SK-N-SH (cell line): ENCODE data around the gene CHEK2.

Experiments used
- EP300 ChIP-seq, 2 experiments: IDR thresholded peaks; 2 replicates each; pipeline versions ENCODE4 v1.4.0 to v1.6.1; 2012; ENCODE audit warnings: borderline replicate concordance in 1 of 2, low read depth in 1 of 2, low read length in 1 of 2
- EZH2phosphoT487 ChIP-seq: fragments of 200-600 bp; sonication (generic); IDR thresholded peaks from 2 replicates; pipeline ENCODE4 v1.6.1; 2017; ENCODE audit warnings: low read depth, mixed run types, mild to moderate bottlenecking, antibody characterized with exemption, moderate library complexity, borderline replicate concordance
- FOXM1 ChIP-seq: IDR thresholded peaks from 2 replicates; pipeline ENCODE4 v1.4.0; 2012; ENCODE audit warnings: low read depth, mild to moderate bottlenecking
- GABPA ChIP-seq: IDR thresholded peaks from 2 replicates; pipeline ENCODE4 v1.4.0; 2012; ENCODE audit warnings: low read depth, mild to moderate bottlenecking
- JUND ChIP-seq: IDR thresholded peaks from 2 replicates; pipeline ENCODE4 v1.4.0; 2012
- POLR2AphosphoS5 ChIP-seq: IDR thresholded peaks from 2 replicates; pipeline ENCODE4 v1.6.1; 2012; ENCODE audit warnings: low read depth, low read length
- RAD21 ChIP-seq: IDR thresholded peaks from 2 replicates; pipeline ENCODE4 v1.6.1; 2012; ENCODE audit warnings: mild to moderate bottlenecking, low read length
- TAF1 ChIP-seq: IDR thresholded peaks from 2 replicates; pipeline ENCODE4 v1.6.1; 2012; ENCODE audit warnings: low read depth, mild to moderate bottlenecking, low read length, moderate library complexity, borderline replicate concordance
- YY1 ChIP-seq: IDR thresholded peaks from 2 replicates; pipeline ENCODE4 v1.4.0; 2012; ENCODE audit warnings: low read depth, mild to moderate bottlenecking
- TF ChIP-seq, protein P1 (sequence below): IDR thresholded peaks from 2 replicates; pipeline ENCODE4 v1.4.0; 2012; ENCODE audit warnings: low read depth, borderline replicate concordance
- TF ChIP-seq, protein P2 (sequence below): fragments of 200-600 bp; sonication (generic); IDR thresholded peaks from 2 replicates; pipeline ENCODE4 v1.6.1; 2017; ENCODE audit warnings: antibody characterized with exemption, mild to moderate bottlenecking, moderate library complexity

DNA sequence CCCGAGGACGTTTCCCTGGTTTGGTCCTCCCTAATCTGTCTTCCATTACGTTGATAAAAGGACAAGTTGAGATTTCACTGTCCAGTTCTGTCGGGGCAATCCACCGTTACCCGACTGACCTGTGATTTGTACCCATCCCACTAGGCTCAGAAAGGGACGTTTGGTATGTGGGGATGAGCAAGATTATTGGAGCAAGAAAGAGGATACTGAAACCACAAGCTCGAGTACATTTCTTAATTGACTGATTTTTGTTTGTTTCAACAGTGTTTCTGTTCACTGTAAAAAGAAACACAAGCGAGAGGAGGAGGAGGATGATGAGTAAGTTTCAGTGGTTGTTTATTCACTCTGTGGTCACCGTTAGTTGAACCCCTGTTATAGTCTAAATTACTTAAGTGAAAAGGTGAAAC is 31.8 kb upstream of the CHEK2 start:
- TF ChIP-seq EP300 (IDR thresholded peaks at IDR 0.05; ENCODE audit: borderline replicate concordance in 1 of 2, low read depth in 1 of 2, low read length in 1 of 2), result no peak
- no peak for TF ChIP-seq TAF1
- TF ChIP-seq, protein P1, sequence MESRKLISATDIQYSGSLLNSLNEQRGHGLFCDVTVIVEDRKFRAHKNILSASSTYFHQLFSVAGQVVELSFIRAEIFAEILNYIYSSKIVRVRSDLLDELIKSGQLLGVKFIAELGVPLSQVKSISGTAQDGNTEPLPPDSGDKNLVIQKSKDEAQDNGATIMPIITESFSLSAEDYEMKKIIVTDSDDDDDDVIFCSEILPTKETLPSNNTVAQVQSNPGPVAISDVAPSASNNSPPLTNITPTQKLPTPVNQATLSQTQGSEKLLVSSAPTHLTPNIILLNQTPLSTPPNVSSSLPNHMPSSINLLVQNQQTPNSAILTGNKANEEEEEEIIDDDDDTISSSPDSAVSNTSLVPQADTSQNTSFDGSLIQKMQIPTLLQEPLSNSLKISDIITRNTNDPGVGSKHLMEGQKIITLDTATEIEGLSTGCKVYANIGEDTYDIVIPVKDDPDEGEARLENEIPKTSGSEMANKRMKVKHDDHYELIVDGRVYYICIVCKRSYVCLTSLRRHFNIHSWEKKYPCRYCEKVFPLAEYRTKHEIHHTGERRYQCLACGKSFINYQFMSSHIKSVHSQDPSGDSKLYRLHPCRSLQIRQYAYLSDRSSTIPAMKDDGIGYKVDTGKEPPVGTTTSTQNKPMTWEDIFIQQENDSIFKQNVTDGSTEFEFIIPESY, result no peak
- TF ChIP-seq JUND, result no peak
- TF ChIP-seq POLR2AphosphoS5, result no peak
- TF ChIP-seq, protein P2, sequence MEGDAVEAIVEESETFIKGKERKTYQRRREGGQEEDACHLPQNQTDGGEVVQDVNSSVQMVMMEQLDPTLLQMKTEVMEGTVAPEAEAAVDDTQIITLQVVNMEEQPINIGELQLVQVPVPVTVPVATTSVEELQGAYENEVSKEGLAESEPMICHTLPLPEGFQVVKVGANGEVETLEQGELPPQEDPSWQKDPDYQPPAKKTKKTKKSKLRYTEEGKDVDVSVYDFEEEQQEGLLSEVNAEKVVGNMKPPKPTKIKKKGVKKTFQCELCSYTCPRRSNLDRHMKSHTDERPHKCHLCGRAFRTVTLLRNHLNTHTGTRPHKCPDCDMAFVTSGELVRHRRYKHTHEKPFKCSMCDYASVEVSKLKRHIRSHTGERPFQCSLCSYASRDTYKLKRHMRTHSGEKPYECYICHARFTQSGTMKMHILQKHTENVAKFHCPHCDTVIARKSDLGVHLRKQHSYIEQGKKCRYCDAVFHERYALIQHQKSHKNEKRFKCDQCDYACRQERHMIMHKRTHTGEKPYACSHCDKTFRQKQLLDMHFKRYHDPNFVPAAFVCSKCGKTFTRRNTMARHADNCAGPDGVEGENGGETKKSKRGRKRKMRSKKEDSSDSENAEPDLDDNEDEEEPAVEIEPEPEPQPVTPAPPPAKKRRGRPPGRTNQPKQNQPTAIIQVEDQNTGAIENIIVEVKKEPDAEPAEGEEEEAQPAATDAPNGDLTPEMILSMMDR, result no peak
- TF ChIP-seq RAD21, result no peak
- TF ChIP-seq YY1, result no peak
- TF ChIP-seq FOXM1, result no peak
- TF ChIP-seq EZH2phosphoT487, result no peak
- no peak for TF ChIP-seq GABPA
